Measurements from ENCODE around the gene TBC1D1. TPM values are rescaled to one million over a fixed set of nuclear protein-coding genes. Genes with fewer than 3 reads are reported as not detected.

TBC1D1 gene
- total and polyA plus RNA-seq, 8 donors: 16.2 to 41.0 (median 24.6) TPM

- Histone ChIP-seq H3K27me3 (no peaks in the 10 kb centered on the region), H3K36me3 (no peaks in the 10 kb centered on the region), H3K4me1 (no peaks in the 10 kb centered on the region), H3K27ac (no peak overlapping the region), H3K9me3 (no peaks in the 10 kb centered on the region), H3K4me3 (no peak overlapping the region)
- intact Hi-C loops (cut with DNase I): no loop called here
- FAIRE-seq: no peak
- 63 to 70% methylated on average over 7 of the region's 7 CpGs for WGBS, 2 donors
- ATAC-seq: peak in 3 of 4 donors; percentile 35 to 61 (median 59)
- no peak for DNase-seq
- no peak for TF ChIP-seq CTCF (IDR thresholded peaks at IDR 0.05)
These were observed 46.1 kb downstream of the TBC1D1 start for GRCh38 chr4:37936889-37937498.

- no peaks in the 10 kb centered on the region for H3K4me1 ChIP-seq
- no peak overlapping the region for H3K27ac ChIP-seq
- H3K36me3 ChIP-seq: no peaks in the 10 kb centered on the region
- no peak overlapping the region for H3K4me3 ChIP-seq
- WGBS, 2 donors: 95 to 99% methylated on average over 3 of the region's 3 CpGs
- H3K27me3 ChIP-seq: no peaks in the 10 kb centered on the region
- intact Hi-C loops (cut with DNase I): no loop called here
- no peak for FAIRE-seq
- no peak for ATAC-seq
- no peak for DNase-seq
- TF ChIP-seq CTCF (IDR thresholded peaks at IDR 0.05): no peak
- H3K9me3 ChIP-seq: no peaks in the 10 kb centered on the region
These were observed 47.3 kb downstream of the TBC1D1 start for GRCh38 chr4:37938208-37938607.

GRCh38 chr4:37946503-37947179 lies 55.8 kb downstream of the TBC1D1 start:
- no peaks in the 10 kb centered on the region for H3K9me3 ChIP-seq
- FAIRE-seq (no peak), DNase-seq (peak in 1 of 6 donors; percentile 45), ATAC-seq (peak in 3 of 4 donors; percentile 24 to 79 (median 41))
- 88 to 90% methylated on average over 10 of the region's 10 CpGs for WGBS, 2 donors
- H3K27ac ChIP-seq: no peak overlapping the region
- intact Hi-C loops (cut with DNase I): no loop called here
- no peaks in the 10 kb centered on the region for H3K36me3 ChIP-seq
- H3K4me1 ChIP-seq: peaks cover 0 to 7% (median 0%) of the 10 kb centered on the region in 3 donors
- no peak overlapping the region for H3K4me3 ChIP-seq
- H3K27me3 ChIP-seq: no peaks in the 10 kb centered on the region
- no peak for TF ChIP-seq CTCF (IDR thresholded peaks at IDR 0.05)

- Histone ChIP-seq H3K27me3 (no peaks in the 10 kb centered on the region), H3K4me3 (no peak overlapping the region), H3K36me3 (no peaks in the 10 kb centered on the region), H3K4me1 (peaks cover 0 to 7% (median 0%) of the 10 kb centered on the region in 3 donors), H3K27ac (no peak overlapping the region), H3K9me3 (no peaks in the 10 kb centered on the region)
- 78 to 81% methylated on average over 4 of the region's 4 CpGs for WGBS, 2 donors
- DNase-seq (no peak), FAIRE-seq (no peak), ATAC-seq (no peak)
- intact Hi-C loops (cut with DNase I): no loop called here
- no peak for TF ChIP-seq CTCF (IDR thresholded peaks at IDR 0.05)
These were observed 57.7 kb downstream of the TBC1D1 start for GRCh38 chr4:37948542-37948941.

All from pancreas (tissue), 10 donors.